Upper lobe of left lung (tissue), 4 donors: ENCODE data around the gene MAN2A2.

ENCODE experiments used
- EP300 ChIP-seq, 4 donors: sonication (generic); formaldehyde crosslinking; IDR thresholded peaks; one replicate each; pipeline ENCODE4 v1.5.1; 2017; ENCODE audit warnings: antibody characterized with exemption in 4 of 4, control low read depth in 2 of 4
- POLR2AphosphoS5 ChIP-seq, 2 donors: sonication (generic); formaldehyde crosslinking; IDR thresholded peaks; one replicate each; pipeline ENCODE4 v1.5.1; 2017; ENCODE audit warnings: antibody characterized with exemption in 2 of 2
- TF ChIP-seq, protein P1 (sequence below), 6 experiments: fragments of 450-650 bp in 4 of 6; fragments of 200-600 bp in 2 of 6; sonication (generic) in 2 of 6; IDR thresholded peaks; one replicate each; pipeline ENCODE4 v1.5.1; 2016 to 2019; ENCODE audit warnings: antibody characterized with exemption in 6 of 6

- TF ChIP-seq, protein P1, sequence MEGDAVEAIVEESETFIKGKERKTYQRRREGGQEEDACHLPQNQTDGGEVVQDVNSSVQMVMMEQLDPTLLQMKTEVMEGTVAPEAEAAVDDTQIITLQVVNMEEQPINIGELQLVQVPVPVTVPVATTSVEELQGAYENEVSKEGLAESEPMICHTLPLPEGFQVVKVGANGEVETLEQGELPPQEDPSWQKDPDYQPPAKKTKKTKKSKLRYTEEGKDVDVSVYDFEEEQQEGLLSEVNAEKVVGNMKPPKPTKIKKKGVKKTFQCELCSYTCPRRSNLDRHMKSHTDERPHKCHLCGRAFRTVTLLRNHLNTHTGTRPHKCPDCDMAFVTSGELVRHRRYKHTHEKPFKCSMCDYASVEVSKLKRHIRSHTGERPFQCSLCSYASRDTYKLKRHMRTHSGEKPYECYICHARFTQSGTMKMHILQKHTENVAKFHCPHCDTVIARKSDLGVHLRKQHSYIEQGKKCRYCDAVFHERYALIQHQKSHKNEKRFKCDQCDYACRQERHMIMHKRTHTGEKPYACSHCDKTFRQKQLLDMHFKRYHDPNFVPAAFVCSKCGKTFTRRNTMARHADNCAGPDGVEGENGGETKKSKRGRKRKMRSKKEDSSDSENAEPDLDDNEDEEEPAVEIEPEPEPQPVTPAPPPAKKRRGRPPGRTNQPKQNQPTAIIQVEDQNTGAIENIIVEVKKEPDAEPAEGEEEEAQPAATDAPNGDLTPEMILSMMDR (IDR thresholded peaks at IDR 0.05) = no peak
- no peak for TF ChIP-seq POLR2AphosphoS5 (IDR thresholded peaks at IDR 0.05)
- TF ChIP-seq EP300 (IDR thresholded peaks at IDR 0.05) = no peak
These were observed 6.9 kb downstream of the MAN2A2 start for GRCh38 chr15:90909976-90910375.
